K562 (cell line): ENCODE results near the gene ANO7. TPM values are rescaled to one million over a fixed set of nuclear protein-coding genes. Genes with fewer than 3 reads are reported as not detected.

ENCODE experiments used
- AFF4 ChIP-seq: sonication (generic); formaldehyde crosslinking; IDR thresholded peaks from 2 replicates; pipeline ENCODE4 v1.8.0; 2023; ENCODE audit warnings: mild to moderate bottlenecking, missing genetic modification reagents
- C11orf30 ChIP-seq: fragments of 450-650 bp; IDR thresholded peaks from 2 replicates; pipeline ENCODE4 v1.6.1; 2016; ENCODE audit warnings: low read depth, mild to moderate bottlenecking
- CBX2 ChIP-seq: fragments of 200-600 bp; sonication (generic); IDR thresholded peaks from one replicate; pipeline ENCODE4 v1.6.1; 2012; ENCODE audit warnings: mild to moderate bottlenecking, low read length, inconsistent platforms; ENCODE audit not compliant: insufficient read depth, poor library complexity, severe bottlenecking
- E2F3 ChIP-seq: fragments of 250-450 bp; sonication (Bioruptor Pico); IDR thresholded peaks from 2 replicates; pipeline ENCODE4 v1.4.0; 2020; ENCODE audit warnings: mild to moderate bottlenecking
- ESRRB ChIP-seq: fragments of 250-450 bp; sonication (Bioruptor Pico); IDR thresholded peaks from 2 replicates; pipeline ENCODE4 v1.5.0; 2020; ENCODE audit warnings: mild to moderate bottlenecking, moderate library complexity, borderline replicate concordance
- FOXA3 ChIP-seq, 2 experiments: fragments of 450-650 bp in 1 of 2; sonication (generic) in 1 of 2; formaldehyde crosslinking; IDR thresholded peaks in 1 of 2; conservative IDR thresholded peaks in 1 of 2; 2 replicates each; pipeline versions ENCODE4 v1.4.0 to v1.8.0; 2020 to 2022; ENCODE audit warnings: mild to moderate bottlenecking in 2 of 2, missing genetic modification reagents in 1 of 2
- JUNB ChIP-seq: fragments of 450-650 bp; formaldehyde crosslinking; conservative IDR thresholded peaks from 2 replicates; pipeline ENCODE4 v1.4.0; 2020; ENCODE audit warnings: mild to moderate bottlenecking
- MEF2A ChIP-seq: IDR thresholded peaks from 2 replicates; pipeline ENCODE4 v1.6.1; 2011; ENCODE audit warnings: low read depth, mild to moderate bottlenecking, low read length, moderate library complexity; ENCODE audit not compliant: control insufficient read depth
- MTF1 ChIP-seq: fragments of 250-450 bp; sonication (Bioruptor Pico); IDR thresholded peaks from 2 replicates; pipeline ENCODE4 v1.9.0; 2021; ENCODE audit warnings: moderate library complexity, mild to moderate bottlenecking, inconsistent platforms, borderline replicate concordance
- NR2C2 ChIP-seq, 2 experiments: fragments of 200-800 bp in 1 of 2; sonication (Bioruptor generic) in 1 of 2; sonication (generic) in 1 of 2; formaldehyde crosslinking in 1 of 2; IDR thresholded peaks; 2 replicates each; pipeline versions ENCODE4 v1.6.1 to v1.8.0; 2016 to 2022; ENCODE audit warnings: mild to moderate bottlenecking in 1 of 2, missing compliant biosample characterization in 1 of 2, missing genetic modification characterization in 1 of 2, missing genetic modification reagents in 1 of 2
- PHF21A ChIP-seq: fragments of 450-650 bp; IDR thresholded peaks from 2 replicates; pipeline ENCODE4 v1.6.1; 2017; ENCODE audit warnings: low read depth, borderline replicate concordance
- SAFB2 ChIP-seq: fragments of 200-400 bp; formaldehyde crosslinking; IDR thresholded peaks from 2 replicates; pipeline ENCODE4 v1.6.1; 2018; ENCODE audit warnings: borderline replicate concordance, low read length, low read depth, moderate library complexity; ENCODE audit not compliant: severe bottlenecking
- SOX6 ChIP-seq: fragments of 450-650 bp; IDR thresholded peaks from 2 replicates; pipeline ENCODE4 v1.6.1; 2014; ENCODE audit warnings: mild to moderate bottlenecking
- ZKSCAN3 ChIP-seq: fragments of 250-450 bp; sonication (Bioruptor Pico); IDR thresholded peaks from 2 replicates; pipeline ENCODE4 v1.4.0; 2020
- ZNF175 ChIP-seq: fragments of 200-800 bp; sonication (Bioruptor generic); IDR thresholded peaks from 2 replicates; pipeline ENCODE4 v1.6.1; 2016; ENCODE audit warnings: low read depth, mild to moderate bottlenecking, missing genetic modification characterization, missing compliant biosample characterization
- ZNF277 ChIP-seq: fragments of 250-450 bp; sonication (Bioruptor Pico); IDR thresholded peaks from 2 replicates; pipeline ENCODE4 v1.8.0; 2022; ENCODE audit warnings: inconsistent platforms, mild to moderate bottlenecking, moderate library complexity, borderline replicate concordance
- ZNF445 ChIP-seq: fragments of 250-450 bp; sonication (Bioruptor Pico); IDR thresholded peaks from 2 replicates; pipeline ENCODE4 v1.4.0; 2020; ENCODE audit warnings: low read depth, mild to moderate bottlenecking, moderate library complexity
- polyA plus RNA-seq, 8 experiments: library from polyadenylated mRNA; depleted of rRNA in 4 of 8; stranded (reverse) in 5 of 8; unstranded in 3 of 8; fragments of >200 nt; fragmentation: Nextera tagmentation in 2 of 8; fragmentation: Illumina TruSeq in 1 of 8; extraction: Ambion mirVana in 2 of 8; extraction: Trizol in 1 of 8; gene quantifications; 2 replicates each; pipeline versions ENCODE4 v1.2.1 to v1.2.3, GENCODE V29; 2011 to 2014; ENCODE audit warnings: inconsistent platforms in 1 of 8, missing spikeins in 1 of 8
- total RNA-seq, 7 experiments: library from RNA; depleted of rRNA in 6 of 7; stranded (reverse); fragments of >200 nt in 6 of 7; fragmentation: Illumina TruSeq in 2 of 7; extraction: Trizol in 2 of 7; gene quantifications; 2 replicates each; pipeline versions ENCODE4 v1.2.1 to v1.2.3, GENCODE V29; 2011 to 2021; ENCODE audit warnings: low replicate concordance in 1 of 7
- TF ChIP-seq, protein P1 (sequence below): sonication (generic); formaldehyde crosslinking; IDR thresholded peaks from 2 replicates; pipeline ENCODE4 v1.8.0; 2022; ENCODE audit warnings: mild to moderate bottlenecking, missing genetic modification reagents
- TF ChIP-seq, protein P2 (sequence below), 2 experiments: fragments of 250-450 bp in 1 of 2; fragments of 450-650 bp in 1 of 2; sonication (Bioruptor Pico) in 1 of 2; IDR thresholded peaks; 2 replicates each; pipeline versions ENCODE4 v1.6.1 to v1.8.0; 2016 to 2021; ENCODE audit warnings: mild to moderate bottlenecking in 2 of 2, moderate library complexity in 2 of 2, missing compliant biosample characterization in 1 of 2, missing genetic modification characterization in 1 of 2

The ANO7 gene
- total and polyA plus RNA-seq, 9 of the 15 experiments (the other 6 are each of a cell fraction or from before 2014, with no cell fraction given), result 0.28 to 5.1 (median 1.1) TPM

- TF ChIP-seq, protein P1, sequence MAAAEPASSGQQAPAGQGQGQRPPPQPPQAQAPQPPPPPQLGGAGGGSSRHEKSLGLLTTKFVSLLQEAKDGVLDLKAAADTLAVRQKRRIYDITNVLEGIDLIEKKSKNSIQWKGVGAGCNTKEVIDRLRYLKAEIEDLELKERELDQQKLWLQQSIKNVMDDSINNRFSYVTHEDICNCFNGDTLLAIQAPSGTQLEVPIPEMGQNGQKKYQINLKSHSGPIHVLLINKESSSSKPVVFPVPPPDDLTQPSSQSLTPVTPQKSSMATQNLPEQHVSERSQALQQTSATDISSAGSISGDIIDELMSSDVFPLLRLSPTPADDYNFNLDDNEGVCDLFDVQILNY (CRISPR knock-in tag), result no peak
- TF ChIP-seq MTF1 (no peak), FOXA3 (CRISPR knock-in tag; conservative IDR thresholded peaks at IDR 0.05 in 1 of 2, IDR thresholded peaks at IDR 0.05 in 1 of 2) (no peak), SOX6 (no peak), SAFB2 (no peak), PHF21A (no peak), MEF2A (no peak), ZNF175 (0 out of 2 replicates have a peak, but pooled peaks have one; percentile 38), JUNB (CRISPR knock-in tag) (no peak), ZKSCAN3 (CRISPR knock-in tag) (no peak), CBX2 (no peak), ZNF445 (CRISPR knock-in tag) (no peak), ZNF277 (no peak), NR2C2 (CRISPR knock-in tag; IDR thresholded peaks at IDR 0.05) (no peak), NR2C2 (tag; IDR thresholded peaks at IDR 0.05) (peak; percentile 41; the same call in 1 of the 2 replicates), ESRRB (CRISPR knock-in tag) (no peak), C11orf30 (peak; percentile 89), AFF4 (no peak), E2F3 (no peak)
- TF ChIP-seq, protein P2, sequence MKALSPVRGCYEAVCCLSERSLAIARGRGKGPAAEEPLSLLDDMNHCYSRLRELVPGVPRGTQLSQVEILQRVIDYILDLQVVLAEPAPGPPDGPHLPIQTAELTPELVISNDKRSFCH (CRISPR knock-in tag; IDR thresholded peaks at IDR 0.05), result no peak
- TF ChIP-seq, protein P2 (tag; IDR thresholded peaks at IDR 0.05), result 0 out of 2 replicates have a peak, but pooled peaks have one; percentile 29
Measured at GRCh38 chr2:241149925-241150659, 38.4 kb upstream of the ANO7 start, which contains the start of gene PPP1R7 (continued).
